Stimulated activated CD8-positive, alpha-beta memory T cell treated with anti-CD3 and anti-CD28 coated beads, Interleukin-4, amount 100 ng/mL, for 4 hours (primary cell): Measurements from ENCODE around the gene C1orf94.

Source experiments
- DNase-seq, 2 donors: peaks; one replicate each; pipeline ENCODE4 v3.0.0-alpha.2; 2020; ENCODE audit warnings: low read depth in 2 of 2, low spot score in 1 of 2

The C1orf94 gene

GRCh38 chr1:34176830-34177603, at the start of gene C1orf94:
Gene C1orf94, plus strand, starts transcription at chr1:34176907. Its CDS starts 883 bp downstream, at chr1:34177790.
- no peak for DNase-seq

- no peak for DNase-seq
These were observed 49.4 kb upstream of the C1orf94 start for GRCh38 chr1:34127006-34128000.

GRCh38 chr1:34128186-34128889, 48.4 kb upstream of the C1orf94 start:
- DNase-seq = no peak

GRCh38 chr1:34129630-34130029, 47.1 kb upstream of the C1orf94 start:
- no peak for DNase-seq

GRCh38 chr1:34130306-34130705, 46.4 kb upstream of the C1orf94 start:
- DNase-seq = no peak

- DNase-seq = no peak
These were observed 45.1 kb upstream of the C1orf94 start for GRCh38 chr1:34131396-34132160.

- DNase-seq = no peak
These were observed 44.6 kb upstream of the C1orf94 start for GRCh38 chr1:34132161-34132420.

GRCh38 chr1:34137411-34137810, 39.3 kb upstream of the C1orf94 start:
- no peak for DNase-seq

GRCh38 chr1:34140011-34140676, 36.6 kb upstream of the C1orf94 start:
- no peak for DNase-seq

- no peak for DNase-seq
These were observed 32.7 kb upstream of the C1orf94 start for GRCh38 chr1:34143975-34144374.

- DNase-seq = no peak
These were observed 31.9 kb upstream of the C1orf94 start for GRCh38 chr1:34144766-34145165.

- no peak for DNase-seq
These were observed 29.4 kb upstream of the C1orf94 start for GRCh38 chr1:34147301-34147700.

- no peak for DNase-seq
These were observed 27.2 kb upstream of the C1orf94 start for GRCh38 chr1:34149501-34149900.

GRCh38 chr1:34153246-34153645, 23.5 kb upstream of the C1orf94 start:
- DNase-seq = no peak

GRCh38 chr1:34155860-34156259, 20.8 kb upstream of the C1orf94 start:
- DNase-seq = no peak

GRCh38 chr1:34156739-34157138, 20.0 kb upstream of the C1orf94 start:
- DNase-seq = no peak

- no peak for DNase-seq
These were observed 13.6 kb upstream of the C1orf94 start for GRCh38 chr1:34162852-34163766.

GRCh38 chr1:34163792-34164731, 12.6 kb upstream of the C1orf94 start:
- no peak for DNase-seq
